Activated naive CD4-positive, alpha-beta T cell treated with anti-CD3 and anti-CD28 coated beads, Interleukin-2, amount 10 ng/mL, durations not matched to agents 7 days and 5 days (primary cell): Measurements from ENCODE around the gene BPTF.
"Not testable (repeated sequence)": the region's sequence is repeated elsewhere in the genome, so short reads cannot be mapped to it uniquely, and the experiment has no call there.

ENCODE experiments used
- CTCF ChIA-PET: fragments of 350-600 bp; sonication (Branson Sonifier 250); formaldehyde crosslinking; loops from one replicate; lab custom pipeline; 2021; ENCODE audit warnings: antibody characterized with exemption; lab: Charles Lee
- DNase-seq: peaks from one replicate; pipeline ENCODE4 v3.0.0-alpha.2; 2020
- H3K27ac Mint-ChIP-seq: one replicate; pipeline ENCODE4 v1.8.0; 2021; ENCODE audit warnings: mild to moderate bottlenecking, moderate library complexity, mixed read lengths
- H3K27me3 Mint-ChIP-seq: one replicate; pipeline ENCODE4 v1.8.0; 2021; ENCODE audit warnings: mild to moderate bottlenecking, mixed read lengths
- H3K36me3 Mint-ChIP-seq: one replicate; pipeline ENCODE4 v1.8.0; 2021; ENCODE audit warnings: mixed read lengths
- H3K4me1 Mint-ChIP-seq: one replicate; pipeline ENCODE4 v1.8.0; 2021; ENCODE audit warnings: mixed read lengths
- H3K4me3 Mint-ChIP-seq: one replicate; pipeline ENCODE4 v1.8.0; 2021; ENCODE audit warnings: mild to moderate bottlenecking, moderate library complexity, mixed read lengths
- H3K9me3 Mint-ChIP-seq: one replicate; pipeline ENCODE4 v1.8.0; 2021; ENCODE audit warnings: mixed read lengths

BPTF gene

GRCh38 chr17:67824735-67825626 is at the start of gene BPTF:
TSS of gene BPTF (plus strand) at chr17:67825503. CDS start at chr17:67825725, 222 bp downstream.
- H3K36me3 Mint-ChIP-seq: peaks cover 16% of the 10 kb centered on the region
- H3K4me3 Mint-ChIP-seq: peak within 1 kb of the TSS; percentile 99
- H3K27me3 Mint-ChIP-seq: peaks cover 50% of the 10 kb centered on the region
- no peaks in the 10 kb centered on the region for H3K9me3 Mint-ChIP-seq
- CTCF ChIA-PET: interaction anchor here (0.7 to 2.0 kb wide), 5 partner anchors 25 to 978 kb away, joined by 4 to 6 read pairs (median 5); partner anchors contain the start of gene NOL11
- peak within 1 kb of the TSS; percentile 99 for H3K27ac Mint-ChIP-seq
- DNase-seq: peak; percentile 93
- peaks cover 34% of the 10 kb centered on the region for H3K4me1 Mint-ChIP-seq

GRCh38 chr17:67779098-67779672 is 46.1 kb upstream of the BPTF start:
- Mint-ChIP-seq H3K9me3 (no peaks in the 10 kb centered on the region), H3K4me1 (no peaks in the 10 kb centered on the region), H3K27me3 (no peaks in the 10 kb centered on the region), H3K36me3 (no peaks in the 10 kb centered on the region), H3K27ac (no peak overlapping the region), H3K4me3 (no peak overlapping the region)
- CTCF ChIA-PET: interaction anchor here (1.0 to 1.4 kb wide), 2 partner anchors 286 to 405 kb away, joined by 3 to 4 read pairs; no protein-coding TSS in a partner anchor
- peak; percentile 51 for DNase-seq

- H3K4me1 Mint-ChIP-seq: no peaks in the 10 kb centered on the region
- H3K27ac Mint-ChIP-seq: no peak overlapping the region
These were observed 40.8 kb upstream of the BPTF start for GRCh38 chr17:67784364-67785121.

GRCh38 chr17:67785122-67785477 is 40.2 kb upstream of the BPTF start:
- H3K27me3 Mint-ChIP-seq: peaks cover 30% of the 10 kb centered on the region
- H3K36me3 Mint-ChIP-seq: no peaks in the 10 kb centered on the region
- DNase-seq: no peak
- no peak overlapping the region for H3K27ac Mint-ChIP-seq
- no peaks in the 10 kb centered on the region for H3K9me3 Mint-ChIP-seq
- H3K4me1 Mint-ChIP-seq: no peaks in the 10 kb centered on the region
- no peak overlapping the region for H3K4me3 Mint-ChIP-seq
- CTCF ChIA-PET: no interaction called here

More at GRCh38 chr17:67784364-67785121, 40.8 kb upstream of the BPTF start:
- H3K4me3 Mint-ChIP-seq: no peak overlapping the region
- no peak for DNase-seq
- peaks cover 26% of the 10 kb centered on the region for H3K27me3 Mint-ChIP-seq
- CTCF ChIA-PET: no interaction called here
- H3K9me3 Mint-ChIP-seq: no peaks in the 10 kb centered on the region
- no peaks in the 10 kb centered on the region for H3K36me3 Mint-ChIP-seq

GRCh38 chr17:67785504-67785903 is 39.8 kb upstream of the BPTF start:
- Mint-ChIP-seq H3K4me3 (no peak overlapping the region), H3K27me3 (peaks cover 30% of the 10 kb centered on the region), H3K4me1 (no peaks in the 10 kb centered on the region), H3K27ac (no peak overlapping the region), H3K9me3 (no peaks in the 10 kb centered on the region), H3K36me3 (no peaks in the 10 kb centered on the region)
- DNase-seq: no peak
- CTCF ChIA-PET: no interaction called here

- Mint-ChIP-seq H3K36me3 (no peaks in the 10 kb centered on the region), H3K27ac (no peak overlapping the region), H3K27me3 (peaks cover 27% of the 10 kb centered on the region), H3K4me1 (no peaks in the 10 kb centered on the region), H3K9me3 (no peaks in the 10 kb centered on the region), H3K4me3 (no peak overlapping the region)
- CTCF ChIA-PET: interaction anchor here (0.6 to 1.6 kb wide), 5 partner anchors 8 to 359 kb away, joined by 3 to 5 read pairs (median 3); partner anchors contain the start of gene BPTF
- DNase-seq: peak; percentile 64
These were observed 24.8 kb upstream of the BPTF start for GRCh38 chr17:67800495-67800928.

GRCh38 chr17:67801626-67802175 is 23.6 kb upstream of the BPTF start:
- Mint-ChIP-seq H3K27me3 (peaks cover 25% of the 10 kb centered on the region), H3K36me3 (no peaks in the 10 kb centered on the region), H3K4me1 (no peaks in the 10 kb centered on the region), H3K27ac (no peak overlapping the region), H3K9me3 (no peaks in the 10 kb centered on the region), H3K4me3 (no peak overlapping the region)
- no peak for DNase-seq
- CTCF ChIA-PET: no interaction called here

- Mint-ChIP-seq H3K27ac (no peak overlapping the region), H3K4me3 (no peak overlapping the region), H3K4me1 (no peaks in the 10 kb centered on the region), H3K9me3 (no peaks in the 10 kb centered on the region), H3K27me3 (peaks cover 13% of the 10 kb centered on the region), H3K36me3 (no peaks in the 10 kb centered on the region)
- DNase-seq: no peak
- CTCF ChIA-PET: interaction anchor here (1.2 kb wide), 1 partner anchor 10 kb away, joined by 3 read pairs; no protein-coding TSS in a partner anchor
These were observed 14.8 kb upstream of the BPTF start for GRCh38 chr17:67810464-67810863.

- H3K9me3 Mint-ChIP-seq, H3K4me3 Mint-ChIP-seq, DNase-seq, H3K36me3 Mint-ChIP-seq, CTCF ChIA-PET, H3K27ac Mint-ChIP-seq, H3K4me1 Mint-ChIP-seq: not testable (repeated sequence)
- H3K27me3 Mint-ChIP-seq: peaks cover 16% of the 10 kb centered on the region
These were observed 12.9 kb upstream of the BPTF start for GRCh38 chr17:67812380-67812779.

- H3K4me1 Mint-ChIP-seq: no peaks in the 10 kb centered on the region
- H3K4me3 Mint-ChIP-seq: no peak overlapping the region
- CTCF ChIA-PET: no interaction called here
- peaks cover 28% of the 10 kb centered on the region for H3K27me3 Mint-ChIP-seq
- no peaks in the 10 kb centered on the region for H3K9me3 Mint-ChIP-seq
- H3K27ac Mint-ChIP-seq: no peak overlapping the region
- H3K36me3 Mint-ChIP-seq: no peaks in the 10 kb centered on the region
- no peak for DNase-seq
These were observed 11.5 kb upstream of the BPTF start for GRCh38 chr17:67813803-67814180.

GRCh38 chr17:67818110-67819002 is 6.9 kb upstream of the BPTF start:
- no peak for DNase-seq

GRCh38 chr17:67819722-67820121 is 5.6 kb upstream of the BPTF start:
- no peak overlapping the region for H3K27ac Mint-ChIP-seq
- no peak for DNase-seq
- H3K4me1 Mint-ChIP-seq: peaks cover 5% of the 10 kb centered on the region

More at GRCh38 chr17:67818110-67819002, 6.9 kb upstream of the BPTF start:
- CTCF ChIA-PET: no interaction called here
- Mint-ChIP-seq H3K27ac (peak overlapping the region; percentile 28), H3K27me3 (peaks cover 66% of the 10 kb centered on the region), H3K4me1 (no peaks in the 10 kb centered on the region), H3K4me3 (no peak overlapping the region), H3K36me3 (no peaks in the 10 kb centered on the region), H3K9me3 (no peaks in the 10 kb centered on the region)

GRCh38 chr17:67821871-67822367 is 3.4 kb upstream of the BPTF start:
- CTCF ChIA-PET: no interaction called here
- H3K36me3 Mint-ChIP-seq: peaks cover 3% of the 10 kb centered on the region

More at GRCh38 chr17:67819722-67820121, 5.6 kb upstream of the BPTF start:
- no peak overlapping the region for H3K4me3 Mint-ChIP-seq
- CTCF ChIA-PET: no interaction called here
- H3K27me3 Mint-ChIP-seq: peaks cover 70% of the 10 kb centered on the region
- H3K9me3 Mint-ChIP-seq: no peaks in the 10 kb centered on the region
- H3K36me3 Mint-ChIP-seq: no peaks in the 10 kb centered on the region

More at GRCh38 chr17:67821871-67822367, 3.4 kb upstream of the BPTF start:
- no peak overlapping the region for H3K4me3 Mint-ChIP-seq
- peaks cover 76% of the 10 kb centered on the region for H3K27me3 Mint-ChIP-seq
- peaks cover 7% of the 10 kb centered on the region for H3K4me1 Mint-ChIP-seq
- H3K9me3 Mint-ChIP-seq: no peaks in the 10 kb centered on the region
- DNase-seq: no peak
- no peak overlapping the region for H3K27ac Mint-ChIP-seq
